ENCODE data around the gene PLXNB3.
"Not testable (repeated sequence)": the region's sequence is repeated elsewhere in the genome, so short reads cannot be mapped to it uniquely, and the experiment has no call there.

Gene PLXNB3

DNA sequence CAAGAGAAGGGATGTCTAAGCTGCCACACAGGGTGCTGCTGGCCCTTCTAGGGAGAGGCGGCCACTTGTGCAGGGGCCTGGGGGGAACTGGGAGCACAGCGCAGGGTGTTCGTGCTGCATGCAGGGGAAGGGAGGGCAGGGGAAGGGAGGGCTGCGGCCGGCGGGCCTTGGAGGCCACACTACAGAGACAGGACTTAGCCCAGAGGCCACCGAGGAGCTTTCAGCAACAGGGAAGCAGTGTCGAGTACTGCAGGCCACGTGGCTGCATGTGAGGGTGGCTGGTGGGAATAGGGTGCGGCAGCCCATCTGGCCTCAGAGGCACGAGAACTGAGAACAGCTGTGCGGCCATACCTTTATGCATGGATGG, 19.0 kb upstream of the PLXNB3 start:
- H3K27ac ChIP-seq (ENCODE audit: low read length); H3K36me3 ChIP-seq (ENCODE audit: insufficient read depth, low read depth, low read length); H3K4me1 ChIP-seq (ENCODE audit: insufficient read depth, low read length); H3K9ac ChIP-seq (ENCODE audit: low read depth, low read length); H3K27me3 ChIP-seq (ENCODE audit: insufficient read depth, low read length); H3K4me3 ChIP-seq (ENCODE audit: low read length); H3K9me3 ChIP-seq (ENCODE audit: insufficient read depth, low read depth, low read length): not testable (repeated sequence)

- H3K9me3 ChIP-seq (ENCODE audit: insufficient read depth, low read depth, low read length), result no peaks in the 10 kb centered on the region
- H3K4me1 ChIP-seq (ENCODE audit: insufficient read depth, low read length), result no peaks in the 10 kb centered on the region
- H3K36me3 ChIP-seq (ENCODE audit: insufficient read depth, low read depth, low read length), result no peaks in the 10 kb centered on the region
- no peak overlapping the region for H3K4me3 ChIP-seq (ENCODE audit: low read length)
- no peak overlapping the region for H3K9ac ChIP-seq (ENCODE audit: low read depth, low read length)
- no peak overlapping the region for H3K27ac ChIP-seq (ENCODE audit: low read length)
- H3K27me3 ChIP-seq (ENCODE audit: insufficient read depth, low read length), result no peaks in the 10 kb centered on the region
Observed at GRCh38 chrX:153746359-153746758, 17.7 kb upstream of the PLXNB3 start.

DNA sequence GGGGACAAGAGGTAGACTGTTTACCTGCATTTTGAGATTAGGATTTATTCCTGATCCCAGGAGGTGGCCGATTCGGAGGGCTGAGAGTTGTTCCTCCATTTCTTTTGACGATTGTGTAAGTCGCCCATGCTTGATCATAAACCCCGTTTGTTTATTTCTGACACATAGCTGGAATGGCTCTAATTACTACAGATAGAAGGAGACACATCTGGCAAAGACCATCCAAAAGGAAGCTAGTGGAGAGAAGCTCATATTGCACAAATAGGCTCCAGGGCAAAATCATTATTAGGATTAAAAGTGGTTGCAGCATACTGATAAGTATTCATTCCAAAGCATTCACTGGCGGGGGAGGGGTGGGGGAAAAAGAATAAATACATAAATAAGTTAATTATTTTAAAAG, 17.1 kb upstream of the PLXNB3 start:
- H3K4me1 ChIP-seq (ENCODE audit: insufficient read depth, low read length); H3K9ac ChIP-seq (ENCODE audit: low read depth, low read length); H3K4me3 ChIP-seq (ENCODE audit: low read length); H3K27me3 ChIP-seq (ENCODE audit: insufficient read depth, low read length); H3K9me3 ChIP-seq (ENCODE audit: insufficient read depth, low read depth, low read length); H3K27ac ChIP-seq (ENCODE audit: low read length); H3K36me3 ChIP-seq (ENCODE audit: insufficient read depth, low read depth, low read length): not testable (repeated sequence)

DNA sequence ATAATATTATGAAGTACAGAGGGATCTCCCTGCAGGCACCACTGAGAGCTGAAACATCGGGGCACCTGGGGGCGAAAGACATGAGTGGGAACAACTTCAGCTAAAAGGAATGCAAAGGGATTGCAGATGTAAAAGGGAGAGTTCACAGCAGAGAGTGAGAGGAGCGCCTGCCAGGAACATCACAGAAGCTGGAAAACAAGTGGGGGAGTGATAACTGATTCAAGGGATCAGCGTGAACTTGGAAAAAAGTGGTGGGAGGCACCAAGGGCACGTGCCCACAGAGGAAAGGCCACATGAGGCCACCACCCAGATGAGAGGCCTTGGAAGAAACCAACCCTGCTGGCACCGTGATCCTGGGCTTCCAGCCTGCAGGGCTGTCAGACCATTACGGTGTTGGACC, 15.0 kb upstream of the PLXNB3 start:
- not testable (repeated sequence) for H3K27me3 ChIP-seq (ENCODE audit: insufficient read depth, low read length); H3K36me3 ChIP-seq (ENCODE audit: insufficient read depth, low read depth, low read length); H3K27ac ChIP-seq (ENCODE audit: low read length); H3K9me3 ChIP-seq (ENCODE audit: insufficient read depth, low read depth, low read length); H3K4me1 ChIP-seq (ENCODE audit: insufficient read depth, low read length); H3K4me3 ChIP-seq (ENCODE audit: low read length); H3K9ac ChIP-seq (ENCODE audit: low read depth, low read length)

DNA sequence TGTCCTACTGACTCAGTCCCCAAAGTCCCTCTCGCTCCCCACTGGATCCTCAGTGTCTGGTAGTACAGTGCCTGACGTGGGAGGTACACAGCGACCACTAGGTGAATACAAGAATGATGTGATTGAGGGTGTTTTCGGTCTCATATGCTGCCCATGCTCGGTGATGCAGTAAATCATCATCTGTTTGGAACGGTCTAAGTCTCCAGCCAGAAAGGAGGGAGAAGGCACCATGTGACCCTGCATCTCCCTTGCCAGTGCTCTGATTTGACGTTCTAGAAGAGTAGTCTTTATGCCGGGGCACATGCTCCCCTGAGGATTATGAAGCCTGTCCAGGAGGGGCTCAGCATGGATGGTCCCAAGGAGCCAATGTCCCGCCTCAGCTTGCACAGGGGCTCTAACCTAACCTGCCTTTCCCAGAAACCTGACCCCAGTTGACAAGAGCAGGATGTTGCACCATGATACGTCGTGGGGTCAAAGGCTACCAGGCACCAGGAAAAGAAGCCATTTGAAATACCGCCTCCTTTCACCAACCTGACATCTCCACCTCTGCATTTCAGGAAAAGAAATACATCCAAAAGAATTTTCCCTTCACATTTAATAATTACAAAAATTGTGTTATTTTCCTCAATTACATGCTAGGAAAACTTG, 13.8 kb upstream of the PLXNB3 start:
- H3K9me3 ChIP-seq (ENCODE audit: insufficient read depth, low read depth, low read length), result no peaks in the 10 kb centered on the region
- H3K36me3 ChIP-seq (ENCODE audit: insufficient read depth, low read depth, low read length), result no peaks in the 10 kb centered on the region
- no peak overlapping the region for H3K27ac ChIP-seq (ENCODE audit: low read length)
- no peak overlapping the region for H3K9ac ChIP-seq (ENCODE audit: low read depth, low read length)
- no peak overlapping the region for H3K4me3 ChIP-seq (ENCODE audit: low read length)
- H3K4me1 ChIP-seq (ENCODE audit: insufficient read depth, low read length), result no peaks in the 10 kb centered on the region
- H3K27me3 ChIP-seq (ENCODE audit: insufficient read depth, low read length), result no peaks in the 10 kb centered on the region

GRCh38 chrX:153755136-153755535, 8.9 kb upstream of the PLXNB3 start:
- H3K4me1 ChIP-seq (ENCODE audit: insufficient read depth, low read length), result no peaks in the 10 kb centered on the region
- no peak overlapping the region for H3K9ac ChIP-seq (ENCODE audit: low read depth, low read length)

GRCh38 chrX:153761863-153762262, 2.2 kb upstream of the PLXNB3 start:
- Histone ChIP-seq H3K4me3 (ENCODE audit: low read length) (no peak overlapping the region), H3K9me3 (ENCODE audit: insufficient read depth, low read depth, low read length) (no peaks in the 10 kb centered on the region), H3K27ac (ENCODE audit: low read length) (no peak overlapping the region), H3K27me3 (ENCODE audit: insufficient read depth, low read length) (no peaks in the 10 kb centered on the region), H3K4me1 (ENCODE audit: insufficient read depth, low read length) (no peaks in the 10 kb centered on the region), H3K9ac (ENCODE audit: low read depth, low read length) (no peak overlapping the region), H3K36me3 (ENCODE audit: insufficient read depth, low read depth, low read length) (no peaks in the 10 kb centered on the region)

More at GRCh38 chrX:153755136-153755535, 8.9 kb upstream of the PLXNB3 start:
- H3K4me3 ChIP-seq (ENCODE audit: low read length), result no peak overlapping the region
- H3K9me3 ChIP-seq (ENCODE audit: insufficient read depth, low read depth, low read length), result no peaks in the 10 kb centered on the region
- H3K27ac ChIP-seq (ENCODE audit: low read length), result no peak overlapping the region
- H3K27me3 ChIP-seq (ENCODE audit: insufficient read depth, low read length), result no peaks in the 10 kb centered on the region
- H3K36me3 ChIP-seq (ENCODE audit: insufficient read depth, low read depth, low read length), result no peaks in the 10 kb centered on the region

- Histone ChIP-seq H3K4me1 (ENCODE audit: insufficient read depth, low read length) (no peaks in the 10 kb centered on the region), H3K27ac (ENCODE audit: low read length) (no peak overlapping the region), H3K9ac (ENCODE audit: low read depth, low read length) (no peak overlapping the region), H3K36me3 (ENCODE audit: insufficient read depth, low read depth, low read length) (no peaks in the 10 kb centered on the region), H3K4me3 (ENCODE audit: low read length) (no peak overlapping the region), H3K9me3 (ENCODE audit: insufficient read depth, low read depth, low read length) (no peaks in the 10 kb centered on the region), H3K27me3 (ENCODE audit: insufficient read depth, low read length) (no peaks in the 10 kb centered on the region)
Observed at GRCh38 chrX:153762626-153763173, 1.3 kb upstream of the PLXNB3 start.

GRCh38 chrX:153763298-153763932, 634 bp upstream of the PLXNB3 start:
- Histone ChIP-seq H3K27ac (ENCODE audit: low read length) (no peak overlapping the region), H3K9me3 (ENCODE audit: insufficient read depth, low read depth, low read length) (no peaks in the 10 kb centered on the region), H3K27me3 (ENCODE audit: insufficient read depth, low read length) (no peaks in the 10 kb centered on the region), H3K4me3 (ENCODE audit: low read length) (no peak overlapping the region), H3K9ac (ENCODE audit: low read depth, low read length) (no peak overlapping the region), H3K4me1 (ENCODE audit: insufficient read depth, low read length) (no peaks in the 10 kb centered on the region), H3K36me3 (ENCODE audit: insufficient read depth, low read depth, low read length) (no peaks in the 10 kb centered on the region)

- no peaks in the 10 kb centered on the region for H3K9me3 ChIP-seq (ENCODE audit: insufficient read depth, low read depth, low read length)
- H3K4me1 ChIP-seq (ENCODE audit: insufficient read depth, low read length), result no peaks in the 10 kb centered on the region
- H3K9ac ChIP-seq (ENCODE audit: low read depth, low read length), result no peak overlapping the region
- no peaks in the 10 kb centered on the region for H3K36me3 ChIP-seq (ENCODE audit: insufficient read depth, low read depth, low read length)
- no peaks in the 10 kb centered on the region for H3K27me3 ChIP-seq (ENCODE audit: insufficient read depth, low read length)
- H3K27ac ChIP-seq (ENCODE audit: low read length), result no peak overlapping the region
- H3K4me3 ChIP-seq (ENCODE audit: low read length), result no peak overlapping the region
Observed at GRCh38 chrX:153764786-153765137, 713 bp downstream of the PLXNB3 start.

GRCh38 chrX:153765138-153766079, 1.4 kb downstream of the PLXNB3 start:
- H3K36me3 ChIP-seq (ENCODE audit: insufficient read depth, low read depth, low read length), result no peaks in the 10 kb centered on the region
- H3K4me3 ChIP-seq (ENCODE audit: low read length), result no peak overlapping the region
- no peaks in the 10 kb centered on the region for H3K4me1 ChIP-seq (ENCODE audit: insufficient read depth, low read length)
- no peak overlapping the region for H3K27ac ChIP-seq (ENCODE audit: low read length)
- H3K9ac ChIP-seq (ENCODE audit: low read depth, low read length), result no peak overlapping the region
- H3K27me3 ChIP-seq (ENCODE audit: insufficient read depth, low read length), result no peaks in the 10 kb centered on the region
- no peaks in the 10 kb centered on the region for H3K9me3 ChIP-seq (ENCODE audit: insufficient read depth, low read depth, low read length)
